H9 (cell line): ENCODE data around the gene ZNF35. TPM values are rescaled to one million over a fixed set of nuclear protein-coding genes. Genes with fewer than 3 reads are reported as not detected.

Source experiments
- DNase-seq: peaks from one replicate; pipeline ENCODE4 v3.0.0-alpha.2; 2017
- H2AFZ ChIP-seq: one replicate; pipeline ENCODE4 v1.6.1; 2013; ENCODE audit warnings: mild to moderate bottlenecking, low read length, control low read depth, moderate library complexity
- H2AK5ac ChIP-seq: 2 replicates; pipeline ENCODE4 v1.6.1; 2013; ENCODE audit warnings: low read length, control low read depth, mixed read lengths; ENCODE audit not compliant: insufficient read length
- H2BK120ac ChIP-seq: one replicate; pipeline ENCODE4 v1.6.1; 2013; ENCODE audit warnings: low read depth, mild to moderate bottlenecking, low read length, control low read depth, inconsistent platforms; ENCODE audit not compliant: poor library complexity, severe bottlenecking
- H2BK12ac ChIP-seq: 2 replicates; pipeline ENCODE4 v1.6.1; 2013; ENCODE audit warnings: low read length, control low read depth, mixed read lengths, low read depth; ENCODE audit not compliant: insufficient read length
- H2BK15ac ChIP-seq: 2 replicates; pipeline ENCODE4 v1.6.1; 2013; ENCODE audit warnings: low read depth, low read length, control low read depth
- H2BK20ac ChIP-seq: one replicate; pipeline ENCODE4 v1.6.1; 2013; ENCODE audit warnings: low read depth, mild to moderate bottlenecking, low read length, control low read depth, inconsistent platforms; ENCODE audit not compliant: poor library complexity, severe bottlenecking
- H2BK5ac ChIP-seq: 2 replicates; pipeline ENCODE4 v1.6.1; 2013; ENCODE audit warnings: low read length, control low read depth, mixed read lengths; ENCODE audit not compliant: insufficient read length
- H3K14ac ChIP-seq: 2 replicates; pipeline ENCODE4 v1.6.1; 2013; ENCODE audit warnings: low read length, control low read depth; ENCODE audit not compliant: insufficient read depth
- H3K18ac ChIP-seq: 2 replicates; pipeline ENCODE4 v1.6.1; 2013; ENCODE audit warnings: low read depth, mild to moderate bottlenecking, mixed read lengths, low read length, control low read depth; ENCODE audit not compliant: insufficient read length
- H3K23ac ChIP-seq: 2 replicates; pipeline ENCODE4 v1.6.1; 2013; ENCODE audit warnings: low read length, control low read depth, mixed read lengths, low read depth; ENCODE audit not compliant: insufficient read length
- H3K23me2 ChIP-seq: 2 replicates; pipeline ENCODE4 v1.6.1; 2013; ENCODE audit warnings: low read depth, mild to moderate bottlenecking, mixed read lengths, low read length, control low read depth; ENCODE audit not compliant: insufficient read length, poor library complexity, severe bottlenecking
- H3K27ac ChIP-seq: 2 replicates; pipeline ENCODE4 v1.5.1; 2013; ENCODE audit warnings: low read length, control low read depth, mixed read lengths, low read depth; ENCODE audit not compliant: insufficient read length
- H3K27me3 ChIP-seq: 2 replicates; pipeline ENCODE4 v1.6.1; 2013; ENCODE audit warnings: low read length, control low read depth, inconsistent platforms; ENCODE audit not compliant: insufficient read depth
- H3K4ac ChIP-seq: 2 replicates; pipeline ENCODE4 v1.6.1; 2013; ENCODE audit warnings: low read depth, mild to moderate bottlenecking, control low read depth, inconsistent platforms, low read length, moderate library complexity
- H3K4me1 ChIP-seq: 2 replicates; pipeline ENCODE4 v1.6.1; 2013; ENCODE audit warnings: low read length, control low read depth, inconsistent platforms; ENCODE audit not compliant: insufficient read depth
- H3K4me2 ChIP-seq: 2 replicates; pipeline ENCODE4 v1.6.1; 2013; ENCODE audit warnings: low read length, control low read depth, mixed read lengths; ENCODE audit not compliant: insufficient read length, insufficient read depth
- H3K56ac ChIP-seq: 2 replicates; pipeline ENCODE4 v1.6.1; 2013; ENCODE audit warnings: low read depth, mild to moderate bottlenecking, mixed read lengths, low read length, control low read depth; ENCODE audit not compliant: insufficient read length
- H3K79me1 ChIP-seq: 2 replicates; pipeline ENCODE4 v1.6.1; 2013; ENCODE audit warnings: low read depth, mild to moderate bottlenecking, moderate library complexity, low read length, control low read depth, inconsistent platforms; ENCODE audit not compliant: insufficient read depth, poor library complexity, severe bottlenecking
- H3K79me2 ChIP-seq: 2 replicates; pipeline ENCODE4 v1.6.1; 2013; ENCODE audit warnings: low read length, control low read depth, inconsistent platforms; ENCODE audit not compliant: insufficient read depth
- H3K9ac ChIP-seq: 2 replicates; pipeline ENCODE4 v1.6.1; 2013; ENCODE audit warnings: low read length, control low read depth, mixed read lengths; ENCODE audit not compliant: insufficient read length; ENCODE audit errors: extremely low read depth
- H3K9me3 ChIP-seq: one replicate; pipeline ENCODE4 v1.6.1; 2013; ENCODE audit warnings: low read depth, low read length, inconsistent platforms; ENCODE audit not compliant: control insufficient read depth
- H3T11ph ChIP-seq: one replicate; pipeline ENCODE4 v1.6.1; 2013; ENCODE audit warnings: mild to moderate bottlenecking, low read length, control low read depth, inconsistent platforms
- H4K20me1 ChIP-seq: one replicate; pipeline ENCODE4 v1.6.1; 2013; ENCODE audit not compliant: control insufficient read depth, insufficient read length, insufficient read depth
- H4K5ac ChIP-seq: 2 replicates; pipeline ENCODE4 v1.6.1; 2013; ENCODE audit warnings: low read depth, mild to moderate bottlenecking, mixed read lengths, low read length, control low read depth; ENCODE audit not compliant: insufficient read length
- H4K8ac ChIP-seq: replicated peaks from 2 replicates; pipeline ENCODE4 v1.6.1; 2013; ENCODE audit warnings: low read length, control low read depth, mixed read lengths, low read depth; ENCODE audit not compliant: insufficient read length
- H4K91ac ChIP-seq: 2 replicates; pipeline ENCODE4 v1.6.1; 2013; ENCODE audit warnings: low read depth, mild to moderate bottlenecking, moderate library complexity, mixed read lengths, low read length, control low read depth; ENCODE audit not compliant: insufficient read length
- H3K27ac Mint-ChIP-seq, 3 experiments: 2 replicates in 2 of 3; 3 replicates in 1 of 3; pipeline ENCODE4 v1.8.0; 2020 to 2021; ENCODE audit warnings: mixed read lengths in 3 of 3, mild to moderate bottlenecking in 1 of 3, moderate library complexity in 1 of 3
- H3K27me3 Mint-ChIP-seq: 2 replicates; pipeline ENCODE4 v1.8.0; 2021; ENCODE audit warnings: low read depth, mild to moderate bottlenecking, moderate library complexity, mixed read lengths
- H3K36me3 Mint-ChIP-seq, 3 experiments: 2 replicates in 2 of 3; 3 replicates in 1 of 3; pipeline ENCODE4 v1.8.0; 2020 to 2021; ENCODE audit warnings: low read depth in 3 of 3, mixed read lengths in 3 of 3; ENCODE audit not compliant: insufficient read depth in 1 of 3
- H3K4me1 Mint-ChIP-seq, 2 experiments: 2 replicates each; pipeline ENCODE4 v1.8.0; 2020; ENCODE audit warnings: mixed read lengths in 2 of 2
- H3K4me3 Mint-ChIP-seq, 2 experiments: 2 replicates in 1 of 2; 3 replicates in 1 of 2; pipeline ENCODE4 v1.8.0; 2020 to 2021; ENCODE audit warnings: mild to moderate bottlenecking in 2 of 2, mixed read lengths in 2 of 2, moderate library complexity in 1 of 2
- H3K9me3 Mint-ChIP-seq, 2 experiments: 2 replicates in 1 of 2; 3 replicates in 1 of 2; pipeline ENCODE4 v1.8.0; 2020; ENCODE audit warnings: mild to moderate bottlenecking in 2 of 2, mixed read lengths in 2 of 2, moderate library complexity in 1 of 2
- CTCF ChIP-seq: fragments of 200-600 bp; sonication (generic); conservative IDR thresholded peaks from 3 replicates; pipeline ENCODE4 v1.8.0; 2021; ENCODE audit warnings: antibody characterized with exemption, mild to moderate bottlenecking
- WGBS: extraction: QIAGEN DNeasy Blood & Tissue Kit; methylation state at CpG from one replicate; pipeline ENCODE4 v1.1.7; 2013; ENCODE audit warnings: missing lambda C conversion rate, low lambda C conversion rate, mixed read lengths; ENCODE audit not compliant: insufficient read length; ENCODE audit errors: extremely low coverage; 5-methylcytosine and 5-hydroxymethylcytosine counted together
- total RNA-seq: library from RNA; stranded (reverse); gene quantifications from 2 replicates; pipeline ENCODE4 v1.2.1, GENCODE V29; 2021

The ZNF35 gene
- total RNA-seq, 1 experiment from 2014 or later, result 27.3 TPM

DNA sequence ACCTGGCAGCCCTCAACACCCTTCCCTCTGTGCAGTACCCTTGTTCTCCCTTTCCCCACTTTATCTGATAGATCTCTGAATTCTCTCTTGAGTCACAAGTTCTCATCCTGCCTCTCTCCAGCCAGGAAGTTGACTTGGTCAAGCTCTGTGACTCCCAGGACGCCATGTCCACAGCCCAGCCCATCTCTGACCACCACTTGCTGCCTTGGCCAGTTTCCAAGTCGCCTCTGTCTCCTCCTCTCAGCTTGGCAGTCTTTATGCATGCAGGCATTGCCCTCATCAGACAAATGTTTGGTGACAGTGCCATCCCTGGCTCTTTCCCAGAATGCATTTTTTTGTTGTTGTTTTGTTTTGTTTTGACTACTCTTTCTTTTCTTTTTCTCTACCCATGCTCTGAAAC, 25.7 kb downstream of the ZNF35 start:
- H3K56ac ChIP-seq, result no peak overlapping the region
- no peak overlapping the region for H3K18ac ChIP-seq
- H3K4me1 Mint-ChIP-seq, result peaks cover 2 to 9% of the 10 kb centered on the region in 2 experiments; a peak in 3 of 4 replicates
- H3K9me3 ChIP-seq, result no peaks in the 10 kb centered on the region
- H2BK20ac ChIP-seq, result no peak overlapping the region
- no peaks in the 10 kb centered on the region for H4K20me1 ChIP-seq
- no peak overlapping the region for H2AFZ ChIP-seq
- H3K27ac Mint-ChIP-seq, result no peak overlapping the region; a peak in 2 of 7 replicates
- no peak overlapping the region for H3K27ac ChIP-seq
- no peak overlapping the region for H4K5ac ChIP-seq
- no peak overlapping the region for H2BK5ac ChIP-seq
- H2BK12ac ChIP-seq, result no peak overlapping the region
- no peak overlapping the region for H4K91ac ChIP-seq
- H3K36me3 Mint-ChIP-seq, result peaks cover 10 to 15% (median 11%) of the 10 kb centered on the region in 3 experiments; a peak in 6 of 7 replicates
- H3K4ac ChIP-seq, result no peak overlapping the region
- no peak overlapping the region for H3K14ac ChIP-seq
- no peak overlapping the region for H3K4me3 Mint-ChIP-seq
- no peaks in the 10 kb centered on the region for H3K27me3 ChIP-seq
- H3K27me3 Mint-ChIP-seq, result peaks cover 5% of the 10 kb centered on the region
- no peak overlapping the region for H2AK5ac ChIP-seq
- H2BK15ac ChIP-seq, result no peak overlapping the region
- H3K9ac ChIP-seq, result no peak overlapping the region
- H3K79me1 ChIP-seq, result no peaks in the 10 kb centered on the region
- H3K9me3 Mint-ChIP-seq, result peaks cover 19 to 20% of the 10 kb centered on the region in 2 experiments
- H2BK120ac ChIP-seq, result no peak overlapping the region
- no peaks in the 10 kb centered on the region for H3K4me1 ChIP-seq
- no peak overlapping the region for H3K4me2 ChIP-seq
- H3K79me2 ChIP-seq, result no peaks in the 10 kb centered on the region
- H3K23ac ChIP-seq, result no peak overlapping the region
- no peak for DNase-seq
- WGBS, result no CpG with 5 or more reads among the region's 2 CpGs
- no peak overlapping the region for H3T11ph ChIP-seq
- H4K8ac ChIP-seq, result no peak overlapping the region
- no peaks in the 10 kb centered on the region for H3K23me2 ChIP-seq
- TF ChIP-seq CTCF, result no peak
